ENCODE results near the gene ATP10B.
"Not testable (repeated sequence)": the region's sequence is repeated elsewhere in the genome, so short reads cannot be mapped to it uniquely, and the experiment has no call there.

Gene ATP10B

GRCh38 chr5:160812996-160813395, 39.0 kb downstream of the ATP10B start:
- not testable (repeated sequence) for DNase-seq

DNA sequence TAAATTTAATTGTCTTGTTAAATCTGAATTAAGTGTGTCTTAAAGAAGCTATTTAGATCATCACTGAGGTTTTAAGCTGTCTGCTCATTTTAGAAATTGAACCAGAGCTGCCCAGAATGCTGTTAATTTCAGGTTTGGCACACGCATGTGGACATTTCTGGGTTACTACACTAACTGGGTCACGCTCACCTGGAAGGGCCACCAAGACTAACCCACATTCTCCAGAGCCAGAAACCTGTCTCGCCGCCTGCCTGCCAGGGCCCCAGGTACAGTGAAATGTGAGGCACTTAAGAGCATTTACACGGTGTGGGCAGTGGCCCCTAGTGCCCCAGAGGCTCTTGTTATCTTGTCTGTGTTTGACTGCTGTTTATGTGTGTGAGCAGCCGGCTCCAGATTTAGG, 46.6 kb downstream of the ATP10B start:
- peak in 2 of 14 donors; percentile 8 to 94 for DNase-seq

DNA sequence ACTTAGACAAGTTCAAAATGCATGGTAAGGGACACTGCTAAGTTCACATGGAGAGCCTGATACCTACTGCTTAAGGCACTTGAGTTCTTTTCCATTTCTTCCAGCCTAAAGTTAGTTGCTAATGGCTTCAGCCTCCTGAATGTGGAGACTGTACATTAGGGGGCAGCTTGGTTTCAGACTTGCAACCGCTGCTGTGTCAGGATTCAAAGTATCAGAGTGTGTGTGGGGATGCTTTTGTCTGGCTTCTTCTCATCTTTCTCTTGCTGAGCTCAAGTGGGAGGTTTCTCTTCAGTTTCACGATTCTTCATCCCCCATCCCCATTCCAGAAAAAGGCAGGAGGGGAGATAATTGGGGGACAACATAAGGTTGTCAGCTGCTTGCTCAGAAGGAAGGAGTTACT, 49.4 kb downstream of the ATP10B start:
- DNase-seq = peak in 3 of 14 donors; percentile 20 to 74 (median 43)

DNA sequence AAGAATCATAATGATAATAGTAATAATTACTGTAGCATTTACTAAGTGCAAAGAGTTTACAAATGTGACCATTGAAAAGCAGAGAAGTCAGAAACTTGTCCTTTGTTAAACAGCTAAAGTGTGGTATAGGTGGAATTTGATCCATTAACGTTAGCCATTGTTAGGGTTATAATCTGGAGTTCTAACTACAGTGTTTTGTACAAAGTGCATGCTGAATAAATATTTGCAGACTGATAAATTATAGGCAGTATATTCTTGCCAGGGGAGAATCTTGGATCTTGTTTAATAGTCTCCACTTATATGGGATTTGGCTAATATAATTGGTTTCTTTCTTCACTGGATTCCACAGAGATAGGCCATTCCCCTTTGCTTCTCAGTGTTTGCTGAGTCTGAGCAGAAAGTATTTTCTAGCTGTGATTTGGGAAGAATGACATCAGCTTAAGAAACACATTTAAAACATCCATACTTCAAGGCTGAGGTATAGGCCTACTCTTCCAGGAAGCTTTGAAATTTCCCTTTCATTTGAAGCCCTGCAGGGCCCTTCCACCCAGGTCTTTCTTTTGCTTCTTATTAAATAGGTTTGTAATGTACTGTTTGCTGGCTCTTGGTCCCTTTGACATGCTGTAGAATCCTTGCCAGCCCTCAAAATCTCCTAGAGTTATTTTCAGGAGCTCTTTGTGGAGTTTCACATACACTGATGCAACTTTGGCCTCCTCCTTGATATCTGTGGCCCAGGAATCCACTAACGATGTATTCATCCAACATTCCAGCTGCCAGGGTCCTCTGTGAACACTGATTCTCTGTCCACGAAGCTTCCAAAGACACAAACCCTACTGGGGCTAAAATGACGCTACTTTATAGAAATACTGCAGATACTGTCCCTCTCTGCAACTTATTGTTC, 51.4 kb downstream of the ATP10B start:
- no peak for DNase-seq

DNA sequence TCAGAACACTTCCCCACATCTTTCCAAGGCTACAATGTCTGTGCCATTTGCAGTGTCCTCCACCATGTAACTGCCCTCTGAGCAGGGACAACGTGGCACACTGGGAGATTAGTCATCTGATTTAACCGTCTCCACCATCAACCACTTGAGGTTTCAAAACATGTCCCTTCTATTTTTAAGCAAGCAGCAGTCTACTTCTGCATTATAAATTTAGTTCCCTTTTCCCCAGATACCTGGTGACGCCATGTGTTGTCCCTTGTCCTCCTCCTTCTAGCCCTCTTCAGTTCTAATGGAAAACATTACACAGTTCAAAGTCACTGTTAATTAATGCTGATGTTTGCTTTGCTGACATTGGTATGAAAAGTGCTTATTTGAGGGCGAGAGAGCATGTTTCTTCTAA, 52.8 kb downstream of the ATP10B start:
- no peak for DNase-seq

GRCh38 chr5:160797020-160797419, 55.0 kb downstream of the ATP10B start:
- DNase-seq = no peak

DNA sequence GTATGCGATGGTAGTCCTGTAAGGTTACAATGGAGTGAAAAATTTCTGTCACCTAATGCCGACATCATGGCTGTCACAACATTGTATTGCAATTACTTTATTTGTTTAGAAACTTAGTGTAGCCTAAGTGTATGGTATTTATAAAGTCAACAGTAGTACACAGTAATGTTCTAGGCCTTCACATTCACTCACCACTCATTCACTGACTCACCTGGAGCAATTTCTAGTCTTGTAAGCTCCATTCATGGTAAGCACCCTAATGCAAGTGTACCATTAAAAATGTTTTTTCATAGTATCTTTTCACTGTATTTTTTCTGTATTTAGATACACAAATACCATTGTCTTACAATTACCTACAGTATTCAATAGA, 58.5 kb downstream of the ATP10B start:
- no peak for DNase-seq

- DNase-seq = no peak
Observed at GRCh38 chr5:160792732-160793529, 59.1 kb downstream of the ATP10B start.

DNA sequence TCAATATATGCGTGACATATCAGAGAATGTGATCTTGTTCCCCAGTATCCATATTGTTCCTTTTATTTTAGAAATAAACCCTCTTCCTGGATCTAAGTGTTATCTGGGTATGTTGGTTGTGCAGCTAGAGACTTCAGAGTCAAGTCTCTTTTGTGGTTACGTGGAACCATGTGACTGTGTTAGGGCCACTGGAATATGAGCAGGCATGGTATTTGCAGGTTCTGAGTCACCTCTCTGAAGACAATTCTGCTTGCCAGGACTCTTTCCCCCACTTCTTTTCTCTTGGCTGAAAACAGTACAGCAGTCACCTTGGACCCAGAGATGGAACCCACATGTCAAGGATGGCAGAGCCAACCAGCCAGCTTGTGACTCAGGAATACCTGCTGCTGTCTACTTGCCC, 59.7 kb downstream of the ATP10B start:
- no peak for DNase-seq

DNA sequence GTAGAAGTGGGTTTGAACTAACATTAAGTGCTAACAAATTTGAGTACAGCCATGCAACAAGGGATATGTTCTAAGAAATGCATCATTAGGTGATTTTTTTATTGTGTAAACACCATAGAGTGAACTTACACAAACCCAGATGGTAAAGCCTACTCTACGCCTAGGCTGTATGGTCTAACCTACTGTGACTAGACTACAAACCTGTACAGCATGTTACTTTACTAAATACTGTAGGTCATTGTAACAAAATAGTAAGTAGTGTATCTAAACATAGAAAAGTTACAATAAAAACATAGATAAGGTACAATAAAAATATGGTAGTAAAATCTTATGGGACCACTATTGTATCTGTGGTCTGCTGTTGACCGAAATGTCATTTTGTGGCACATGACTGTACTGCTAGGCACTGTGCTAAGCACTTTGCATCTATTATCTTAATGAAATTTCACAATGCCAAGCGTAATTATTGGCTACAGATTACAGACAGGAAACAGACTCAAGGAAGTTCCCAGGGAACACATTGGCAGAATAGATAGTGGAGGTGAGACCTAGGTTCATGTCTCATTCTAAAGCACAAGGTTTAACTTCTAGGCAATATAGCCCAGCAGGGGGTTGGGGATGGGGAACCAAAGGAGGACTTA, 62.7 kb downstream of the ATP10B start:
- DNase-seq = no peak

GRCh38 chr5:160788102-160788660, 63.8 kb downstream of the ATP10B start:
- DNase-seq = no peak

- no peak for DNase-seq
Observed at GRCh38 chr5:160787240-160787639, 64.8 kb downstream of the ATP10B start.

GRCh38 chr5:160774666-160775315, 77.2 kb downstream of the ATP10B start:
- DNase-seq = peak in 7 of 14 donors; percentile 20 to 61 (median 34)

DNA sequence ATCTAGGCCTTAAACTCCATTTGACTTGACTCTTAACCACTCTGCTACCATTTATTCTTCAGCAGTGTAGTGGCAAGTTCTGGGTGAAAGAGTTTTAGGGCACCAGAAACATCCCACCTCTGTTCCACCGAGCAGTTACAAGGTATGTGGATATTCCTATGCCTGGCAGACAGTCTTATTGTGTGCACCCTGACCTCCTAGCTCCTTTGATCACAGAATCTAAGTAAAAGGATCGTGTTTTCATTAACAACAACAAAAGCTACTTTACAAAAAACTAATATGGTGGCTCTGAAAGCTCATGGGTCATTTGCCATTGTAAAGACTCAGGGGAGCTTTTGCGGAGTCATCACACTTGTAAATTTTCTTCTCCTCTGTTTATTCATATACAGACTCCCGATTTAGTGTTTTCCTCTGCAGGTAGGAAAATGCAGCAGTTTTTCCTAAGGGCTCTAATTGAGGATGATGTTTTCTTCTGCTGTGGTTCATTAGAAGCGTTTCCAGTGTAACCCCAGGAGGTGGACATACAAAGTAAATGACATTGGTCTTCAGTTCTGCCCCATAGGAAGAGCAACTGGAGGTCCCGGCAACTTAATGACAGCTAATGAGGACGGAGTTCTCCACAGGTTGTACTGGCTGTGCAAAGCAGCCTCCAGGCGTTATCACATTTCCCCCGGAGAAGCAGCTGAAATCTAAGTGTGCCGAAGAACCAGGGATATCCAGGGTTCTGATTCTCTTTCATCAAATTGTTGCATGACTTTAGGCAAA, 78.2 kb downstream of the ATP10B start:
- no peak for DNase-seq

DNA sequence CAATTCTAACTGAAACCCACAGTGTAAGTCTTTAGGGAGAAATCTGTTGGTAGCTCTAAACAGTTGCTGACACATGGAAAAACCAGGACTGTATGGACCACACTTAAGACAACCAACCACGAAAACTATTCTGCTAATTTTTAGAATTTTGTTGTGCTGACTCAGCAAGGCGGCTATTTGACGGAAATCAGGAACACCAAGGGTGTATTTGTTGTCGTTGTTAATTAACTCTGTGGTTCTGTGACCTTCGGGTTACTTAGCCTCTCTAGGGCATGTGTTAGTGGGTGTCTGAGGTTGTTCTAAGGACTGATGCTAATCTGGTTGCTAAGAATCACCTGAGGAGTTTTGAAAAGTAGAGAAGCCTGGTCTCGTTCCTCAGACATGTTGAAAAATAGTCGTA, 79.2 kb downstream of the ATP10B start:
- no peak for DNase-seq

- no peak for DNase-seq
Observed at GRCh38 chr5:160770718-160771117, 81.3 kb downstream of the ATP10B start.

DNA sequence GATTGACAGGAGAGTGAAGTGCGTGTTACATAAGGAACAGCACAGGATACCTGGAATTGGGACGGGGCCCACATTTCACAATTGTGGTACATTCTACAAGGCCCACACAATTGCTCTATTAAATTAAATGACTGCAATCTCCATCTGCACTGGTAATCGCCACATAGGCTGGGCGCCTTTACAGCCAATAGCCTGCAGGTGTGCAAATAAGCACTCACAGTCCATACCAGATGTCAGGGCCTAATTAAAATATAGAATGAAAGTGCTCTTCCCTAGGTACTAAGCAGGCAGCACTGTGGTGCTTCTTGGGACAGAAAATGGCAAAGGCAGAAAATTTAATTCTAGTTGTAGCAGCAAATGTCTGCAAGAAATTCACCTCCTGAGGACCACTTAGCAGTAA, 82.7 kb downstream of the ATP10B start:
- DNase-seq = no peak

DNA sequence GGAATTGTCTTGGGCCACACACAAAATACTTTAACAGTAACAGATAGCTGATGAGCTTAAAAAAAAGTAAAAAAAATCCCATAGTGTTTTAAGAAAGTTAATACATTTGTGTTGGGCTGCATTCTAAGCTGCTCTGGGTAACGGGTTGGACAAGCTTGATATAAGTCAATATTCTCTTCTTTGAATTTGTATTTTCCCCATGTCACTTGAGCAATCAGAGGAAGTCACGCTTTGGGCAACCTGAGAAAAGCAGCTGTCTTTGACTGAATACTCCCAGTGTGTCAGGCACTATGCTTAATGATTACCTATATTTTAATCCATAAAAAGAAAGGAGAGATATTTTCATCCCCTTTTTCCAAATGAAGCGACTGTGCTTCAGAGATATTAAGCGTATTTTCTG, 84.9 kb downstream of the ATP10B start:
- DNase-seq = no peak

DNA sequence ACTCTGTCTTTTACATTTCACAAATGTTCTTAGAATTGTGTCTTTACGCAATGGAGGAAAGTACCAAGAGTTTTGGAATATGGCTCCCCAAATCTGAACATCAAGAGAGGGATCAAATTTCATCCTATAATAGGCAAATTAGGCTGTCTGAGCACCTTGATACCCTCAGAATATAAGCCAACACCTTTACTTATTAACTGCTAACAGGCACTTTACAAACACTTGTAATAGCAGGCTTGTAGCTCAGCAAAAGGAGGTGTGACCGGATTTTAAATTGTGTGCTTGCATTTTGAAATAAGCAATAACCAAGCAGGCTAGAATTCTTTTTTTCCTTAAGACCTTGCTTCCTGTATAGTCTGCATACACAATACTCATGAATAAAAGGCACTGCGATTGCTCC, 92.0 kb downstream of the ATP10B start:
- DNase-seq = no peak

GRCh38 chr5:160757194-160757593, 94.8 kb downstream of the ATP10B start:
- no peak for DNase-seq

DNA sequence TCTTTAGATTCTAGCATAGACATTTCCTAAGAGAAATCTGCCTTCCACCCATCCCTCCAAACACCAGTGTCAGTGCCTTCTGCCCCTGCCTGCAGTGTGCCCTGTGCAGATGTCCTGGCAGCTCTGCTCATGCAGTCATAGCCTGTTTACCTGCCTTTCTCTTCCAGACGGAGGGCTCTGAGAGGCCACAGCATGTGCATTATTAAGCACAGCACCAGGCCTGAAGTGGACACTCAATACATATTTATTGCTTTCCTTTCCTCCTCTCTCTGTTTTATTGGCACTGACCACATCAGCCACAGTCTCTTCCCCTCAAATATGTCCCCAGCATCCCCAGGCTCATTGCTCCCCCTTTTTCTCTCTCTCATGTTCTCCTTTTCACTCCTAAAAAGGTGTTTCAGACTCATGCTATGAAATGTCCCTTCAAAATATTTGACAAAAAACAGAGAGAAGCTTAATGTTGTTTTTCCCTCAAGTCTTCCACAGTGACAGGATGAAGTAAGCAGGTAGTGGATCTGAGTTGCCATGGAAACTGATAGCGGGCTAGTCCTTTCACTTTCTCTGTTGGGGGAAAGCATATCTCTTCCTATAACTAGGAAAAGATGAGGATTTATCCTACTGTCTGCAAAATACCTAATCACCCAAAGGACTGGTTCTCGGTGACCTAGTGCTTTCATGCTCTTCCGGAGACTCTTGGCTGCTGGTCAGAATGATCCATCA, 100.9 kb downstream of the ATP10B start:
- peak in 1 of 14 donors; percentile 24 for DNase-seq

Measured in C1 segment of cervical spinal cord (tissue), 14 donors.